ENCODE results near the gene PRDX2.

PRDX2 gene

DNA sequence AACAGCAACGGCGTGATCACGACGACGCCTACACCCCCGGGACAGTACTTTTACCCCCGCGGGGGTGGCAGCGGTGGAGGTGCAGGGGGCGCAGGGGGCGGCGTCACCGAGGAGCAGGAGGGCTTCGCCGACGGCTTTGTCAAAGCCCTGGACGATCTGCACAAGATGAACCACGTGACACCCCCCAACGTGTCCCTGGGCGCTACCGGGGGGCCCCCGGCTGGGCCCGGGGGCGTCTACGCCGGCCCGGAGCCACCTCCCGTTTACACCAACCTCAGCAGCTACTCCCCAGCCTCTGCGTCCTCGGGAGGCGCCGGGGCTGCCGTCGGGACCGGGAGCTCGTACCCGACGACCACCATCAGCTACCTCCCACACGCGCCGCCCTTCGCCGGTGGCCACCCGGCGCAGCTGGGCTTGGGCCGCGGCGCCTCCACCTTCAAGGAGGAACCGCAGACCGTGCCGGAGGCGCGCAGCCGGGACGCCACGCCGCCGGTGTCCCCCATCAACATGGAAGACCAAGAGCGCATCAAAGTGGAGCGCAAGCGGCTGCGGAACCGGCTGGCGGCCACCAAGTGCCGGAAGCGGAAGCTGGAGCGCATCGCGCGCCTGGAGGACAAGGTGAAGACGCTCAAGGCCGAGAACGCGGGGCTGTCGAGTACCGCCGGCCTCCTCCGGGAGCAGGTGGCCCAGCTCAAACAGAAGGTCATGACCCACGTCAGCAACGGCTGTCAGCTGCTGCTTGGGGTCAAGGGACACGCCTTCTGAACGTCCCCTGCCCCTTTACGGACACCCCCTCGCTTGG, 9.3 kb downstream of the PRDX2 start:
- peak; percentile 74 for DNase-seq

DNA sequence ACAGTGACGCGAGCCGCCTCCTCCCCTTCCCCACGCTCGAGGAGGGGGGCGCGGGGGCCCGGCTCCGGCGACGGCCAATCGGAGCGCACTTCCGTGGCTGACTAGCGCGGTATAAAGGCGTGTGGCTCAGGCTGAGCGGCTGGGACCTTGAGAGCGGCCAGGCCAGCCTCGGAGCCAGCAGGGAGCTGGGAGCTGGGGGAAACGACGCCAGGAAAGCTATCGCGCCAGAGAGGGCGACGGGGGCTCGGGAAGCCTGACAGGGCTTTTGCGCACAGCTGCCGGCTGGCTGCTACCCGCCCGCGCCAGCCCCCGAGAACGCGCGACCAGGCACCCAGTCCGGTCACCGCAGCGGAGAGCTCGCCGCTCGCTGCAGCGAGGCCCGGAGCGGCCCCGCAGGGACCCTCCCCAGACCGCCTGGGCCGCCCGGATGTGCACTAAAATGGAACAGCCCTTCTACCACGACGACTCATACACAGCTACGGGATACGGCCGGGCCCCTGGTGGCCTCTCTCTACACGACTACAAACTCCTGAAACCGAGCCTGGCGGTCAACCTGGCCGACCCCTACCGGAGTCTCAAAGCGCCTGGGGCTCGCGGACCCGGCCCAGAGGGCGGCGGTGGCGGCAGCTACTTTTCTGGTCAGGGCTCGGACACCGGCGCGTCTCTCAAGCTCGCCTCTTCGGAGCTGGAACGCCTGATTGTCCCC, 10.1 kb downstream of the PRDX2 start, which contains the start of gene JUNB:
Gene JUNB, plus strand, starts transcription at position 142 of the 706 bp plus-strand sequence. Its CDS starts 286 bp downstream, at position 428.
- DNase-seq, result peak; percentile 99

DNA sequence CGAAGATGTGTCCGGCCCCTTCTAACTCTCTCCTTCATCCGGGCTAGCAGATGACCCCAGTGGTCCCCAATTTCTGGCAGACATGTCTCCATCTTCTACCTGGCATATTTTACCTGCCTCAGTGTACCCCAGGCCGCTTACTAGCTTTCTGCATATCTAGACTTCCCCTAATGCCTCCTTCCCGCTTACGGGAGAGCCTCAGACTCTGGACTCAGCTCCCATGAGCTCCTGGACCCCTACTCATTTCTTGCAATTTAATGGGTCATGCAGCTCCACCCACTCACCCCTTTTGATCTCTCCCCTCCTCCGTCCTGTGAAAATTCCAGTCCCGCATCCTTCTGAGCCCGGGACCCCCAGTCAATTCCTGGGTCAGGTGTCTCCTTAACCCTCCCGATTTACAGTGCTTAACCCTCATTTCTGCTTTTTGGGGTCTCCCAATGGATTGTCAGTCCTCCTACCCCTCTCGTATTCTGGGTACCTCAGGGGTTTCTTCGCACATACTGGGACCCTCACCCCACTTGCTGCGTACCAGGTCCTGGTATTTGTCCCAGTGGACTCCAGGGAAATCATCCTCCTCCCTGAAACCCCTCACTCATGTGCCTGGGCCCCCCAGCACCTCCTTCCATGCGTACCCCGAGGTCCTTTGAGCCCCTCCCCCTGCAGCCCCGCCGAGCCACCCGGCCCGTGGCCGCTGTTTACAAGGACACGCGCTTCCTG, 10.8 kb downstream of the PRDX2 start:
- DNase-seq, result no peak

DNA sequence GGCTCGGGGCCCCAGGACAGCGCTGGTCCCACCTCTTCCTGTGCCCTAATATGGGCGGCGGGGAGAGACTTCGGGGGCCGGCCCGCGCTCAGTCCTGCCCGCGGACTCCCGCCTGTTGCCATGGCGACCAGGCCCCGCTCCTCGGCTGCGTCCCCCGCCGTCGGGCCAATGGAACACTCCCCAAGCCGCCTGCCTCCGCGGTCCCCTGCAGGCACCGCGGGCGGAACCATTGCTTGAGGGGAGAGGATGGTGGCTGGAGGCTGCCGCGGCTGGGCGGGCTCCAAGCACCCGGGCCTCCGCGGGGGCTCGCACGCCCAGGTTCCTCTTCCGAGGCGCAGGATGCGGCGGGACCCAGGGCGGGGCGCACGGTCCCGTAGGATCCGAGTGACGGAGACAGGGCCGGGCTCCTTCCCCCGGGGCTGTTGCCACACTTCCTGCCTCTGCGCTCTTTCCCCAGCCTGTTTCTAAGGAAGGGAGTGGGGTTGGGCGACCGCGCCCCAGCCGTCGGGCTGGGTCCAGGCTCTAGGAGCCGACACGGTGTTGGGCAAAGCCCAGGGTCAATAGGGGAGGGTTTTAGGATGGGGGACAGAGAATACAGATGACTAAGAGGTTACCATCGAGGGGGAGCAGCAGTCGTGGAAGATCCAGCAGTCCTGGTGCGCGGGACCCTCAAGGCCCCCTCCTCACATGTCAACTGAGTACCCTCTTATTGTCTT, 11.5 kb downstream of the PRDX2 start:
- DNase-seq, result peak; percentile 97

- DNase-seq, result no peak
Observed at GRCh38 chr19:12789098-12789903, 12.3 kb downstream of the PRDX2 start.

- DNase-seq, result peak; percentile 84
Observed at GRCh38 chr19:12788682-12789097, 12.9 kb downstream of the PRDX2 start.

- no peak for DNase-seq
Observed at GRCh38 chr19:12788042-12788681, 13.4 kb downstream of the PRDX2 start.

DNA sequence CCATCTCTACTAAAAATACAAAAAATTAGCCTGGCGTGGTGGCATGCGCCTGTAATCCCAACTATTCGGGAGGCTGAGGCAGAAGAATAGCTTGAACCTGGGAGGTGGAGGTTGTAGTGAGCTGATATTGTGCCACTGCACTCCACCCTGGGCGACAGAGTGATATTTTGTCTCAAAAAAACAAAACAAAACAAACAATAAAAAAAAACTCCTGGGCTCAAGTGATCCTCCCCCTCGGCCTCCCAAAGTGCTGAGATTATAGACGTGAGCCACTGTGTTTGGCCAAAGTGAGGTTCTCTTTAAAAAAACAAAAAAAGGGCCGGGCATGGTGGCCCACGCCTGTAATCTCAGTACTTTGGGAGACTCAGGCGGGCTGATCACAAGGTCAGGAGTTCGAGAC, 14.1 kb downstream of the PRDX2 start:
- no peak for DNase-seq

DNA sequence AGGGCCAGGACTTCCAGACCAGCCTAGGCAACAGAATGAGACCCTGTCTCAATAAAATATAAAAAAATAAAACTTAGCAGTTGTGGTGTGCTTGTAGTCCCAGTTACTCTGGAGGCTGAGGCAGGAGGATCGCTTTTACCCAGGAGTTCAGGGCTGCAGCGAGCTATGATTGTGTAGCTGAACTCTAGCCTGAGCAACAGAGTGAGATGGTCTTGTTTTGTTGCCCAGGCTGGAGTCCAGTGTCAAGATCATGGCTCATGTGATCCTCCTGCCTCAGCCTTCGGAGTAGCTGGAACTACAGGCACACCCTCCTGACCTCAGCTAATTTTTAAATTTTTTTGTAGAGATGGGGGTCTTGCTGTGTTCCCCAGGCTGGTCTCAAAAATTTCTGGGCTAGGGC, 14.6 kb downstream of the PRDX2 start:
- no peak for DNase-seq

- DNase-seq, result peak; percentile 52
Observed at GRCh38 chr19:12786141-12786870, 15.3 kb downstream of the PRDX2 start.

DNA sequence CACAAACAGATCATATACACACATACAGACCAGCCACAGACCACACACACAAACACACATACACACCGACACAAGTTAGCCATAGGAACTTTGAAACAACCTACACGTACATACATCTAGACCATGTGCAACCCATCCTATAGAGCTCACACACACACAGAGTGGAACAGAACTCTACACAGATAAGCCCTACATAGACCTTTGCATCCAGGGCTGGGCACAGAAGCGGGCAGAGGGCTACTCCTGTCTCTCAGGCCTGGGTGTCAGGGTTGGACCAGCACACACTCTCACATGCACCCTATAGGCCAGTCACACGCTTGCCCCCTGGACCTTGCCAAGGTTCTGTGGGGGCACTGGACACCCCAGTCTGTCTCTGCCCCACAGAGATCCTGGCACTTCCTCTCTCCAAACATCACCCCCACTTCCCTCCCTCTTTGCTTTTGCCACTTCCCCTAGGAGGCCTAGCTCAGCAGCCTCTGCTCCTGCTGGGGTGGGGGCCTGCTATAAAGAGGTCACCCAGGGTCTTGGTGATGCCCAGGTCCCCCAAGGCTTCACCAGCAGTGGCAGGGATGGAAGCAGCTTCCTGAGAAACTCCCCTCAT, 16.1 kb downstream of the PRDX2 start:
- DNase-seq, result no peak

- peak; percentile 85 for DNase-seq
Observed at GRCh38 chr19:12784871-12785430, 16.6 kb downstream of the PRDX2 start.

DNA sequence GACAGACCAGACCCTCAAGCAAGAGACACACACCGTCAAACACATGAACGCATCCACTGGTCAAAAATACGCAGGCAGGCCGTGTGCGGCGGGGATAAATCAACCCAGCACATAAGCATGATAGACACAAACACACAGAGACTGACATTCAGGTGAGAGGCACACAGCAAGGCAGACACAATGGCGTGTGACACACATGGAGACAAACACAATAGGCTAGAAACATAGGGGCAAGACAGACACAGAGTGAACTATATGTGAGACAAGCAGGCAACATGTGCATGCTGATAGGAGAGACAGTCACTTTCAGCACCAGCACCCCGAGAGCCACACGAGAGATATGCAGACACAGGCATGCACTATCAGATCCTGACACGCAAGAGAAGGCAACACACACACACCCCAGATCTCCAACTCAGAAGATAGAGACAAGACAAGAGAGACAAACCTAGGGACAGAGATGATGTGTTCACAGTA, 17.2 kb downstream of the PRDX2 start:
- peak; percentile 50 for DNase-seq

GRCh38 chr19:12783849-12784393, 17.7 kb downstream of the PRDX2 start:
- peak; percentile 51 for DNase-seq

GRCh38 chr19:12783291-12783848, 18.2 kb downstream of the PRDX2 start:
- no peak for DNase-seq

DNA sequence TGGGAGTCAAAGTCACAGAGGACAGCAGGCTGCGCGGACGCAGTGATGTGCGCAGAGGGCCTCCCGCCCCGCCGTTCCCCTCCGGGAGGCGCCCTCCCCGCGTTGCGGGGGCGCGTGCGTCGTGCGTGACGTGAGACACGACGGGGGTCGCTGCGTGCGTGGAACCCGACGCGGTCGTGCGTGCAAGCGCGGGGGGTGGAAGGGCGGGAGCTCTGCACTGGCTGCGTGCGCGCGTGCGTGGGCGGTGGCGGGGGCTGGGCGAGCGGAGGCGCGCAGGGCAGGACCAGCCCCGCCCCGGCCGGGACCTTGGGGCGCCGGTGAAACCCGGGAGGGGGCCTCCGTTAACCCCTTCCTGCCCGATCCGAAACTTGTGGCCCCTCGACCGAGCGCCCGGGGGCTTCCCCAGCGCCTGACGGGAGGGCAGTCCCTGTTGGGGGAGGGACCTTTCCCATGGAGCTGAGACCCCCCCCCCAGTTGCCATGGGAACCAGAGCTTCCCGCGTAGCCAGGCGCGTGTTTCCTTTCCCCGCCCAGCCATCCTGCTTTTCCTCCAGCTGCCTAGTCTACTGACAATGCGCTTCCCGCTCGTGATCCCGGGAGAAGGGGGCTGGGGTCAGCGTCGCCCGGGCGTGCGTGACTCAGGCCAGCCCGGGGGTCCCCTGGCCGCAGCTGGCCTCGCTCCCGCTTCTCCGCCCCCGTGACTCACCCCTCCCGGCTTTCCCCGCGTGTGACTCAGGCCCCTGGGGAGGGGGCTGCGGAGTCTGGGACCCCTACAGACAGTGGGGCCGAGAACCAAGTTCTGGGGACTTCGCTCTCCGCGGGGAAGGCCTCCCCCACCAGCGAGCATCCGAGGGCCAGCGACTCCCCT, 18.9 kb downstream of the PRDX2 start:
- DNase-seq, result peak; percentile 94

DNA sequence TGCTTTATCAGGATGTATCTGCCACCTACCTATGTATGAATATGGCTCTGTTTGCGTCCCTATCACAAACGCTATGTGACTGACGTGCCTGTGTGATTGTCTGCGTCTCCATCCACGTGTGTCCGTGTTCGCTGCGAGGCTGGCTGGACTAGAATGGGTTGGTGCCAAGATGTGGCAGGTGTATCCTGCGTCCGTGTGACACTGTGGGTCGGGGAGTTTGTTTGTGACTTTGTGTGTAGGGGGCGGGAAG, 19.5 kb downstream of the PRDX2 start:
- no peak for DNase-seq

Measured in CD4-positive, alpha-beta T cell treated with Interleukin-17A for 1 hour (primary cell).